ENCODE data around the gene PODXL2.
"Not testable (repeated sequence)": the region's sequence is repeated elsewhere in the genome, so short reads cannot be mapped to it uniquely, and the experiment has no call there.

PODXL2 gene

DNA sequence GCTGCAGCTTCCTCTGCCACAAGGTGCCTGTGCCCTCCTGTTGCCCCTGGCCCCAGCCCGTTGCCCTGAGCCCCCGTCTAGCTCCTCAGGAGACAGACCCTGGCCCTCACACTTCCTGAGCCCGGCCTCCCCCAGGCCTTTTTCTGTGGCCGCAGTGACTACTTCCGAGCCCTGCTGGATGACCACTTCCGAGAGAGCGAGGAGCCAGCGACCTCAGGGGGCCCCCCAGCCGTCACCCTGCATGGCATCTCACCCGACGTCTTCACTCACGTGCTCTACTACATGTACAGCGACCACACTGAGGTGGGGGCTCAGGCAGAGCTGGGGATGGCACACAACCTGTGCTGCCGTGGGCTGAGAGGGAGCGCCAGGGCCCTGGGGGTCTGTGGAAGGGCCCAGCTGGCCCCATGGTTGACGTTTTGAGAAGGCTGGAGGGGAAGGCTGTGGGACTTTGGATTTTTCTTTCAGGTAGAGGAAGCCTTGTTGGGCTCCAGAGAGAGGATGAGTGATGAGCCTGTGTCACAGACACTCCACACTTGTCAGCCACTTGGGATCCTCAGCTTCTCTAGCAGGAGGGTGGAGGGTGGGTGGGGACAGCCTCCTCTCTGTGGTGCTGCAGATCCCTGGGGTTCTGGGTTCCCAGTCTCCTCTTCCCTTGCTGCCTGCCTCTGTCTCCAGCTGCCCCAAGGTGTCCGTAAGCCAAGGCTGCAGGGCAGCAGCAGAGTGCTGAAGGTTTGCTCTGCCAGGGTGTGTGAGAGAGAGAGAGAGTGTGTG lies 48.7 kb downstream of the PODXL2 start:
- no peak for DNase-seq

DNA sequence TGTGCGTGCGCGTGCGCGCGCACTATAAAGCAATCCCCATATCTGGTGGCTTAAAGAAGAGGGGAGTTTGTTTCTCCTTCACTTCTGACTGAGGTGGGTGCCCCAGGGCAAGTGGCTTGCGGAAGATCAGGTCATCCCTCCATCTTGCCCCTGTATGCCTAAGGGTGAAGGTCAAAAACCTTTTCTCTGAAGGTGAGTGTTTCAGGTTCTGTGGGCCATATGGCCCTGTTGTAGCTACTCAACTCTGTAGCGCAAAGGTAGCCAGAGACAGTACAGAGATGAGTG lies 49.3 kb downstream of the PODXL2 start:
- DNase-seq = no peak

DNA sequence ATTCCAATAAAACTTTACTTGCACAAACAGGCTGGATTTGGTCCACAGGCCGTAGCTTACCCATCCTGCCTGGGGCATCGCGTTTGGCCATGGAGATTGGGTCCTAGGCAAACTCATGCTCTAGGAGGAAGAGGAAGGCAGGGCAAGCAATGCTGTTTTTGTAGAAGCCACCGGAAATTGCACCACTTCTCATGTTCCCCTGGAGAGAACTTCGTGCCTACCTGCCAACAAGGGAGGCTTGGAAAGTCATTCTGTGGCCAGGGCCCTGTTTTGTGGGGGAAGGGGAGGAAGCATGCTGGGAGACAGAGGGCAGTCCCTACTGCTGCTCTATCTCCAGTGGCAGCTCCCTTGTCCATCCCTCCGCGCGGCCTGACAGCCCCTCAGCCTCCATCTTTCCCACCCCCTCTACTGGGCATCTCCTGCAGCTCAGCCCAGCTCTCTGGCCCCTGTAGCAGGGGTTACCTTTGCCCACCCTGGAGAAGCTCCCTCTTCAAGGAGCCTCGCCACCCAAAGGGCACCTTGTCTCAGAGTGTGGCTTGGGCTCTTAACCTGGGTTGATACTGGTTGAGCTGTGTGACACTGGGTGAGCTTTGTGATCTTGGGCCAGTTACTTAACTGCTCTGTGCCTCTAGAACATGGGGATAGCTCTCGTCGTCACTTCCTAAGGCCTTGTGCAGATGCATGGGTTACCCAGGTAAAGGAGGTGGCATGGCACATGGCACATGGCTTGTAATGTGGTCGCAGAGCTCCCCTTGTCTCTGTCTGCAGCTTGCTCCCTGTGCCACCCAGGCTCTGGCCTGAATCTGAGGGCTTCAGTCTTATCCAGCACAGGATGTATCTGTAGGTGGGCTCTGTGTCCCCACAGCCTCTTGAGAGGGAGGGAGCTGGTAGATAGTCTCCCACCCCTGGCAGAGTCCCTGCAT lies 49.9 kb downstream of the PODXL2 start:
- DNase-seq = no peak

GRCh38 chr3:127679534-127680145 lies 50.7 kb downstream of the PODXL2 start:
- no peak for DNase-seq

DNA sequence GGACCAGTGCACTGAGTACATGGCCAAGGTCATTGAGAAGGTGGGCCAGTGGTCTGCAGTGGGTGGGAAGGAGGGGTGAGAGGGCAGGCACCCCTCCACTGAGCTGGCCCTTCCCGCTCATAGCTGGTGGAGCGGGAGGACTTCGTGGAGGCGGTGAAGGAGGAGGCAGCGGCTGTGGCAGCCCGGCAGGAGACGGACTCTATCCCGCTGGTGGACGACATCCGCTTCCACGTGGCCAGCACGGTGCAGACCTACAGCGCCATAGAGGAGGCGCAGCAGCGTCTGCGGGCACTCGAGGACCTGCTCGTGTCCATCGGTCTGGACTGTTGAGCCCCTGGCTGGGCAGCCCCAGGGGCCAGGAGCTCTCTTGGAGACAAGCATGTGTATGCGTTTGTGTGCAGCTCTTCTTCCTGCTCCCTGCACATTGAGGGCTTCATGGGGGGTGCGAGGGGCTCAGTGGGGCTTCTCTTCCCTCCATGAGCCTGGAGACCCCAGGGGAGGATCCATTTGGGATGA lies 51.2 kb downstream of the PODXL2 start:
- no peak for DNase-seq

GRCh38 chr3:127680798-127681221 lies 51.8 kb downstream of the PODXL2 start:
- DNase-seq = no peak

DNA sequence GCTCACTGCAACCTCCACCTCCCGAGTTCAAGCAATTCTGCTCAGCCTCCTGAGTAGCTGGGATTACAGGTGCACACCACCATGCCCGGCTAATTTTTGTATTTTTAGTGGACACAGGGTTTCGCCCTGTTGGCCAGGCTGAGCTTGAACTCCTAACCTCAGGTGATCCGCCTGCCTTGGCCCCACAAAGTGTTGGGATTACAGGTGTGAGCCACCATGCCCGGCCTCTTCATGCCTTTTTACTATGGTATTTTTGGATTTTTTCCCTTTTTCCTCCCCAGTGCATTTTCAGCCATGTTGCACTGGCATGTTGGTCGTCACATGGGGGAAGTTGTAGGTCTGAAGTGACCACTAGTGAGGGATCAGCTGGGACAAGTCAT lies 53.2 kb downstream of the PODXL2 start:
- DNase-seq = not testable (repeated sequence)

GRCh38 chr3:127682561-127682960 lies 53.6 kb downstream of the PODXL2 start:
- DNase-seq = no peak

DNA sequence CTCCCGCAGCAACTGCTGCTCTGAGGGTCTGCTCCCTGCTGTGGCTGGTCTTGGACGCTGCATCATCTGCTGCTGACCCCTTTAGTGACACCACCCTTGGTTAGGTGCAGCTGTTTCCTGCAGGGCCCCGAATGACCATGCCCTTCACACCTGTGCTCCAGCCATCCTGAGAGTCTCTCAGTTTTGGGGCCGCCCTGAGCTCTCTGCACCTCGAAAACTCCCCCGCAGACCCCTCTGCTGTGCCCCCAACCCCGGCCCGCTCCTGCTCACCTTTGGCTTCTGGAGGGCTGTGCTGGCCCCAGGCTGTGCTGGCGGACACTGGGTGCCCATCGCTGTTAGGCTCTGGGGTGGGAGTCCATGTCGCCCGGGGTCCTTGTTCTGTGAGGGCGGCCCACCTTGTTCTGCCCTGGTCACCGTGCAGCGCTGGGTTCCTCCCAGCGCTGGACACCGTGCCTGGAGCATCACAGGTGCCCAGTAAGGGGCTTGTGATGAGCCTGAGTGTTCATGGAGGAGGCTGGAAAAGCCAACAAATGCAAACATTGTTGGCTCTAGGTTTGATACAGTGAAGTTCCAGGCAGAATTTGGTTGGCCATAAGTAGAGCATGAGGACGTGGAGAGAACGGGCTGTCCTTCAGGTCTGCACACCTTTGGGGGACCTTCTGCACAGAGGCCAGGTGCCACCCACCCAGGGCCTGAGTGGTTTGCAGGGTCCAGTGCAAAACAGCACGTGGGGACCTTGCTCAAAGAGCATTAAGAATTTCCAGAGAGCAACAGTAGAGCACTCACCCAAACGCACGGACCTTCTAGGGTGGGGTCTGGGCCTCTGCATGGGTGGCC lies 56.1 kb downstream of the PODXL2 start:
- DNase-seq = no peak

GRCh38 chr3:127685708-127686511 lies 56.9 kb downstream of the PODXL2 start:
- DNase-seq = no peak

DNA sequence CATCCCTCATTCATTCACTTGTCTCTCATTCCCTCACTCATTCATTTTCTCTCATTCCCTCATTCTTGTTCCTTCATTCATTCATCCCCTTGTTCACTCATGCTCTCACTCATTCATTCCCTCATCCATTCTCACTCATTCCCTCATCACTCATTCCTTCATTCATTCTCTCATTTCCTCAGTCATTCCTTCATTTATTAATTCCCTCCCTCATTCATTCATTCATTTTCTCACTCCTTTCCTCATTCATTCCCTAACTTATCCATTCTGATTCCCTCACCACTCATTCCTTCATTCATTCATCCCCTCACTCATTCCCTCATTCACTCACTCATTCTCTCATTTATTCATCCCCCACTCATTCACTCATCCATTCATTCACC lies 57.5 kb downstream of the PODXL2 start:
- no peak for DNase-seq

GRCh38 chr3:127687228-127687737 lies 58.3 kb downstream of the PODXL2 start:
- no peak for DNase-seq

DNA sequence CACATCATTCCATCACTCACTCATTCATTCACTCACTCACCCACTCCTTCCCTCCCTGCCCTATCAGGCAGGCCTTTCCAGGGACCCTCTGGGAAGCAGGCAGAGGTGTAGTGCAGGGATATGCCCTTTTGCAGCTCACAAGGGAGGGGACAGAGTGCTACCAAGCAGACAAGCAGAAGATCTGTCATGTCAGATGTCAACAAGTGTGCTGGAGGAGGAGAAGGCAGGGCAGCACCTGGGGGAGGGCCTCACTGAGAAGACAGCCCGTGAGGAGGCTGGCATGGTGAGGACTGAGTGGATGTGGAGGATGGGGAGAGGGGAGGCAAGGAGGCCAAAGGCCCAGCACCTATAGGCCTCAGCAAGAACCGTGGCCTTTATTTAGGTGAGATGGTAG lies 59.0 kb downstream of the PODXL2 start:
- DNase-seq = no peak

DNA sequence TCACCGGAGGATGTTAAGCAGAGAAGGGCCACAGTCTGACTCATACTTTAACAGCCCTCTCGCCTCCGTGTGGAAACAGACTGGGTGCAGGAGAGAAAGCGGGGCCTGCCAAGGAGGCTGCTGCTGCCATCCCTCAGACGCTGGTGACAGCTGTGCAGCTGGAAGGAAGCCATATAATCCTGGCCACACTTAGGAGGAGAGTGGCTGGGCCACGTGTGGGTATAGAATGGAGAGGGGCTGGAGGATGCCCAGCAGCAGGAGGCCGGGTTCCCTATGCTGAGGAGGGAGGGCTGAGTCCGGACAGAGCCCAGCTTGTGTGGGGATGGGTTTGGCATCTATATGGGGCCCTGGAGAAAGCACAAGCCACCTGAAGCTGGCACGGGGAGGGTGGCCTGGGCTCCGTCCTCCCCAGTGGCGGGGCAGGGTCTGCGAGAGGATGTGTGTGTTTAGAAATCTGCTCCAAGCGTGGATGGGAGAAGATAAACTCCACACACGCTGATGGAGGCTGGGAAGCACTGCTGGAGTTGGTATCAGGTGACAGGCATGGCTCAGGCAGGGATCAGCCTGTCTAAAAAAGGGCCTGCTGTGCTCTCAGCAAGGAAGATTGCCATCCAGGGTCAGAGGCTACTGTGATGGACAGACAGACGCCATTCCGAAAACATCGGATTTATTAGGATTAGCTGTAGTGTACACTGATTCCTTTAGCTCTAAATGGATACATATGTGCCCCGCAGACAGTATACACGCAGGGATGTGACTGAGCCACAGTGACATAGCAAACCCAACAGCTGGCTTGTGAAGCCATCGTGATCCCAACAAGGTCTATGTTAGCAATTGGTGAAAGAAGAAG lies 59.7 kb downstream of the PODXL2 start:
- no peak for DNase-seq

GRCh38 chr3:127689266-127689860 lies 60.4 kb downstream of the PODXL2 start:
- no peak for DNase-seq

GRCh38 chr3:127690106-127690505 lies 61.1 kb downstream of the PODXL2 start:
- DNase-seq = no peak

- no peak for DNase-seq
Observed at GRCh38 chr3:127690823-127691452, 62.0 kb downstream of the PODXL2 start.

GRCh38 chr3:127691489-127691888 lies 62.5 kb downstream of the PODXL2 start:
- no peak for DNase-seq

DNA sequence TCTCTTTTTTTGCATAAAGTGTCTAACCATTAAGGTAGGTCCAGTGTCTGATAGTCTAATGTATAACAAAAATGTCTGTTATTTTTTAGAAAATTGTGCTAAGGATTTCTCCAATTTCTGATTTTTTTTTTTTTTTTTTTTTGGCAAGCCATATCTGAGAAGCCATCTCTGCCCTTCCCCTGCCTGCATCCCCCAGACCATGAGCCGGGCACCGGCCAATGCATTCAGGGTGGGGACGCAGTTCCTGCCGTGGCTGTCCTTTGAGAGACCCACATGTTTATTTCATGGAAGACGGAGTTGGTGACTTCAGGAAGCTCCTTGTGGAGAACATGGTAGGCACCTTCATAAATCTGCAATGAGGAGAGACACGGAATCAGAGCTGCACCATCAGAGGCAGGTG lies 63.0 kb downstream of the PODXL2 start:
- DNase-seq = no peak

Measured in NK-92 treated with Interleukin-12 subunit alpha and Interleukin-12 subunit beta, amount 100 ng/mL, for 24 hours (cell line).